DOHH2 (cell line): ENCODE measurements around the gene PLBD2.

Experiments used
- CTCF ChIP-seq: fragments of 200-600 bp; sonication (generic); IDR thresholded peaks from one replicate; pipeline ENCODE4 v1.5.1; 2014; ENCODE audit warnings: antibody characterized with exemption, mild to moderate bottlenecking, low read depth, low read length; ENCODE audit not compliant: poor library complexity, severe bottlenecking
- EZH2phosphoT487 ChIP-seq: fragments of 200-600 bp; sonication (generic); IDR thresholded peaks from 2 replicates; pipeline ENCODE4 v1.6.1; 2017; ENCODE audit warnings: borderline replicate concordance, mild to moderate bottlenecking, antibody characterized with exemption, low read length, moderate library complexity, mixed read lengths

GRCh38 chr12:113438523-113439300 is 80.3 kb downstream of the PLBD2 start:
- no peak for TF ChIP-seq CTCF
- TF ChIP-seq EZH2phosphoT487, result no peak
